ENCODE data around the gene FES.

- TF ChIP-seq EGR1 (IDR thresholded peaks at IDR 0.05) (no peak), TCF12 (IDR thresholded peaks at IDR 0.05; ENCODE audit: low read depth) (no peak), NFIC (IDR thresholded peaks at IDR 0.05) (no peak)
- TF ChIP-seq, protein P1, sequence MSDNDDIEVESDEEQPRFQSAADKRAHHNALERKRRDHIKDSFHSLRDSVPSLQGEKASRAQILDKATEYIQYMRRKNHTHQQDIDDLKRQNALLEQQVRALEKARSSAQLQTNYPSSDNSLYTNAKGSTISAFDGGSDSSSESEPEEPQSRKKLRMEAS (IDR thresholded peaks at IDR 0.05) = no peak
- TF ChIP-seq, protein P2, sequence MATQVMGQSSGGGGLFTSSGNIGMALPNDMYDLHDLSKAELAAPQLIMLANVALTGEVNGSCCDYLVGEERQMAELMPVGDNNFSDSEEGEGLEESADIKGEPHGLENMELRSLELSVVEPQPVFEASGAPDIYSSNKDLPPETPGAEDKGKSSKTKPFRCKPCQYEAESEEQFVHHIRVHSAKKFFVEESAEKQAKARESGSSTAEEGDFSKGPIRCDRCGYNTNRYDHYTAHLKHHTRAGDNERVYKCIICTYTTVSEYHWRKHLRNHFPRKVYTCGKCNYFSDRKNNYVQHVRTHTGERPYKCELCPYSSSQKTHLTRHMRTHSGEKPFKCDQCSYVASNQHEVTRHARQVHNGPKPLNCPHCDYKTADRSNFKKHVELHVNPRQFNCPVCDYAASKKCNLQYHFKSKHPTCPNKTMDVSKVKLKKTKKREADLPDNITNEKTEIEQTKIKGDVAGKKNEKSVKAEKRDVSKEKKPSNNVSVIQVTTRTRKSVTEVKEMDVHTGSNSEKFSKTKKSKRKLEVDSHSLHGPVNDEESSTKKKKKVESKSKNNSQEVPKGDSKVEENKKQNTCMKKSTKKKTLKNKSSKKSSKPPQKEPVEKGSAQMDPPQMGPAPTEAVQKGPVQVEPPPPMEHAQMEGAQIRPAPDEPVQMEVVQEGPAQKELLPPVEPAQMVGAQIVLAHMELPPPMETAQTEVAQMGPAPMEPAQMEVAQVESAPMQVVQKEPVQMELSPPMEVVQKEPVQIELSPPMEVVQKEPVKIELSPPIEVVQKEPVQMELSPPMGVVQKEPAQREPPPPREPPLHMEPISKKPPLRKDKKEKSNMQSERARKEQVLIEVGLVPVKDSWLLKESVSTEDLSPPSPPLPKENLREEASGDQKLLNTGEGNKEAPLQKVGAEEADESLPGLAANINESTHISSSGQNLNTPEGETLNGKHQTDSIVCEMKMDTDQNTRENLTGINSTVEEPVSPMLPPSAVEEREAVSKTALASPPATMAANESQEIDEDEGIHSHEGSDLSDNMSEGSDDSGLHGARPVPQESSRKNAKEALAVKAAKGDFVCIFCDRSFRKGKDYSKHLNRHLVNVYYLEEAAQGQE (IDR thresholded peaks at IDR 0.05; ENCODE audit: low read depth) = no peak
Observed at GRCh38 chr15:90914305-90915080, 30.2 kb downstream of the FES start.

Data from Ishikawa (cell line).